Prostate gland (tissue), 2 donors: ENCODE data around the gene ATF6B.

Experiments used
- CTCF ChIP-seq, 4 experiments: fragments of 200-600 bp in 2 of 4; fragments of 450-650 bp in 2 of 4; sonication (generic) in 2 of 4; IDR thresholded peaks; 1 replicate in 3 of 4; 2 replicates in 1 of 4; pipeline ENCODE4 v1.5.1; 2016 to 2019; ENCODE audit warnings: antibody characterized with exemption in 4 of 4, mild to moderate bottlenecking in 2 of 4, moderate library complexity in 2 of 4
- POLR2A ChIP-seq: fragments of 450-650 bp; IDR thresholded peaks from one replicate; pipeline ENCODE4 v1.6.1; 2016; ENCODE audit warnings: antibody characterized with exemption, mild to moderate bottlenecking
- POLR2AphosphoS5 ChIP-seq: sonication (generic); formaldehyde crosslinking; IDR thresholded peaks from one replicate; pipeline ENCODE4 v1.6.1; 2017; ENCODE audit warnings: antibody characterized with exemption

GRCh38 chr6:32128751-32129296 lies 778 bp upstream of the ATF6B start:
- no peak for TF ChIP-seq CTCF (IDR thresholded peaks at IDR 0.05)
- TF ChIP-seq POLR2A, result no peak
- no peak for TF ChIP-seq POLR2AphosphoS5
